Glutamatergic neuron (in vitro differentiated cells): Measurements from ENCODE around the gene NAA15. TPM values are rescaled to one million over a fixed set of nuclear protein-coding genes. Genes with fewer than 3 reads are reported as not detected.

Source experiments
- DNase-seq: peaks from one replicate; pipeline ENCODE4 v3.0.0; 2022
- H3K27ac Mint-ChIP-seq: one replicate; pipeline ENCODE4 v1.8.0; 2020; ENCODE audit warnings: mild to moderate bottlenecking, mixed read lengths, inconsistent platforms; ENCODE audit not compliant: unreplicated experiment
- H3K27me3 Mint-ChIP-seq: one replicate; pipeline ENCODE4 v1.8.0; 2020; ENCODE audit warnings: mild to moderate bottlenecking, moderate library complexity, mixed read lengths, inconsistent platforms; ENCODE audit not compliant: unreplicated experiment
- H3K36me3 Mint-ChIP-seq: one replicate; pipeline ENCODE4 v1.8.0; 2020; ENCODE audit warnings: mild to moderate bottlenecking, mixed read lengths, inconsistent platforms; ENCODE audit not compliant: unreplicated experiment
- H3K4me1 Mint-ChIP-seq: one replicate; pipeline ENCODE4 v1.8.0; 2020; ENCODE audit warnings: mild to moderate bottlenecking, low read depth, mixed read lengths, inconsistent platforms; ENCODE audit not compliant: unreplicated experiment
- H3K4me3 Mint-ChIP-seq: one replicate; pipeline ENCODE4 v1.8.0; 2020; ENCODE audit warnings: mild to moderate bottlenecking, mixed read lengths, inconsistent platforms; ENCODE audit not compliant: unreplicated experiment
- H3K9me3 Mint-ChIP-seq: one replicate; pipeline ENCODE4 v1.8.0; 2020; ENCODE audit warnings: mild to moderate bottlenecking, moderate library complexity, mixed read lengths, inconsistent platforms; ENCODE audit not compliant: unreplicated experiment
- CTCF ChIP-seq: fragments of 200-600 bp; sonication (generic); IDR thresholded peaks from one replicate; pipeline ENCODE4 v1.5.0; 2021; ENCODE audit not compliant: partially characterized antibody, unreplicated experiment
- total RNA-seq: library from RNA; stranded (reverse); fragmentation: NEBNext Ultra II Directional; extraction: Animal tissue kit (Norgen Biotek cat#: 25700); gene quantifications from one replicate; pipeline ENCODE4 v1.2.1, GENCODE V29; 2021; ENCODE audit not compliant: unreplicated experiment

The NAA15 gene
- total RNA-seq, 1 donor from 2014 or later, result 44.9 TPM

- H3K9me3 Mint-ChIP-seq, result no peaks in the 10 kb centered on the region
- no peak overlapping the region for H3K27ac Mint-ChIP-seq
- H3K4me1 Mint-ChIP-seq, result no peaks in the 10 kb centered on the region
- H3K36me3 Mint-ChIP-seq, result no peaks in the 10 kb centered on the region
- no peak for TF ChIP-seq CTCF
- no peak overlapping the region for H3K4me3 Mint-ChIP-seq
- no peaks in the 10 kb centered on the region for H3K27me3 Mint-ChIP-seq
- DNase-seq, result no peak
These were observed 23.3 kb downstream of the NAA15 start for GRCh38 chr4:139324620-139325019.

- H3K27ac Mint-ChIP-seq, result no peak overlapping the region
- H3K4me3 Mint-ChIP-seq, result peak overlapping the region; percentile 22
- H3K4me1 Mint-ChIP-seq, result no peaks in the 10 kb centered on the region
- no peaks in the 10 kb centered on the region for H3K36me3 Mint-ChIP-seq
- H3K9me3 Mint-ChIP-seq, result no peaks in the 10 kb centered on the region
- no peaks in the 10 kb centered on the region for H3K27me3 Mint-ChIP-seq
- no peak for DNase-seq
- TF ChIP-seq CTCF, result no peak
These were observed 28.4 kb downstream of the NAA15 start for GRCh38 chr4:139329665-139330200.

GRCh38 chr4:139330283-139330682, 29.0 kb downstream of the NAA15 start:
- Mint-ChIP-seq H3K9me3 (no peaks in the 10 kb centered on the region), H3K4me1 (no peaks in the 10 kb centered on the region), H3K27me3 (no peaks in the 10 kb centered on the region), H3K4me3 (no peak overlapping the region), H3K27ac (no peak overlapping the region), H3K36me3 (no peaks in the 10 kb centered on the region)
- TF ChIP-seq CTCF, result no peak
- DNase-seq, result no peak

GRCh38 chr4:139331185-139331584, 29.9 kb downstream of the NAA15 start:
- H3K4me3 Mint-ChIP-seq, result no peak overlapping the region
- no peak overlapping the region for H3K27ac Mint-ChIP-seq
- no peak for TF ChIP-seq CTCF
- no peaks in the 10 kb centered on the region for H3K36me3 Mint-ChIP-seq
- no peaks in the 10 kb centered on the region for H3K9me3 Mint-ChIP-seq
- no peak for DNase-seq
- H3K27me3 Mint-ChIP-seq, result no peaks in the 10 kb centered on the region
- no peaks in the 10 kb centered on the region for H3K4me1 Mint-ChIP-seq

- Mint-ChIP-seq H3K27me3 (no peaks in the 10 kb centered on the region), H3K27ac (no peak overlapping the region)
These were observed 31.7 kb downstream of the NAA15 start for GRCh38 chr4:139333046-139333445.

More at GRCh38 chr4:139333046-139333445, 31.7 kb downstream of the NAA15 start:
- no peak for DNase-seq
- TF ChIP-seq CTCF, result no peak
- Mint-ChIP-seq H3K9me3 (no peaks in the 10 kb centered on the region), H3K4me1 (no peaks in the 10 kb centered on the region), H3K36me3 (no peaks in the 10 kb centered on the region), H3K4me3 (no peak overlapping the region)
